ENCODE measurements around the gene CRACDL. TPM values are rescaled to one million over a fixed set of nuclear protein-coding genes. Genes with fewer than 3 reads are reported as not detected.

Gene CRACDL
- under 1 TPM; 0.18 to 0.97 TPM for total RNA-seq

DNA sequence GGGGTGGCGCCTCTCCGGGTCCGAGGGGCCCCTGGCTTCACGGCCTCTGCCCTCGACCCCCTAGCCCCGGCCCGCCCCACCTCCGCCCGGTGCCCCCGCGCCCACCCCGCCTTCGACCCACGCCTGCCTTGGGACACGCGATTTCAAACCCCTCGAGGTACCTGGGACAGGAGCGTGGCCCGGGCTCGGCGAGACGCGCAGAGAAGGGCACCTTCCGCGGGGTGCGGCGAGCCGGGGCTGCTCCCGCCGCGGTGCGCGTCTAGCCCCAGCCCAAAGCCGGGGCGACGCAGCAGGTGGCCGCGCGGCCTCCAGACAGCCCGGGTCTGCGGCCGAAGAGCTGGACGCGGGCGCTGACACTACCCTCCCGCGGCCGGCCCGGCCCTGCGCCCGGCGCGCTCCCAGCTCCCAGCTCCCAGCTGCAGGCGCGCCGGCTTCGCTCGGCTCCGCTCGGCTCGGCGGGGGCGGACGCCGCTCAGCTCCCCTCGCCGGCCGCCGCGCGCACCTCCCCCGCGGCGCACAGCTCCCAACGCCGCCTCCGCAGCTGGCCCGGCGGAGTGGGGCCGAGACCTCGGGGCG lies at the start of gene CRACDL:
Gene CRACDL, minus strand, starts transcription at position 449 of the 576 bp plus-strand sequence. CDS start 89,425 bp downstream, outside the sequence.
- Mint-ChIP-seq H3K27me3 (ENCODE audit: low read depth) (peaks cover 63% of the 10 kb centered on the region), H3K9me3 (ENCODE audit: insufficient read depth) (no peaks in the 10 kb centered on the region), H3K4me3 (peak within 1 kb of the TSS; percentile 55), H3K4me1 (ENCODE audit: low read depth) (peaks cover 7% of the 10 kb centered on the region), H3K27ac (no peak within 1 kb of the TSS), H3K36me3 (ENCODE audit: low read depth) (no peaks in the 10 kb centered on the region)
- ATAC-seq (peak; percentile 50), DNase-seq (no peak)
- CTCF ChIA-PET = no interaction called here
- POLR2A ChIA-PET = no interaction called here

GRCh38 chr2:98975611-98976010 lies 39.6 kb upstream of the CRACDL start:
- ChIA-PET POLR2A (no interaction called here), CTCF (no interaction called here)
- Mint-ChIP-seq H3K4me1 (ENCODE audit: low read depth) (no peaks in the 10 kb centered on the region), H3K9me3 (ENCODE audit: insufficient read depth) (peaks cover 37% of the 10 kb centered on the region), H3K27ac (no peak overlapping the region), H3K27me3 (ENCODE audit: low read depth) (peaks cover 13% of the 10 kb centered on the region), H3K36me3 (ENCODE audit: low read depth) (peaks cover 7% of the 10 kb centered on the region), H3K4me3 (no peak overlapping the region)
- DNase-seq = no peak
- no peak for ATAC-seq

GRCh38 chr2:98972582-98973167 lies 36.6 kb upstream of the CRACDL start:
- Mint-ChIP-seq H3K27me3 (ENCODE audit: low read depth) (peaks cover 20% of the 10 kb centered on the region), H3K36me3 (ENCODE audit: low read depth) (peaks cover 9% of the 10 kb centered on the region), H3K4me1 (ENCODE audit: low read depth) (no peaks in the 10 kb centered on the region), H3K4me3 (no peak overlapping the region), H3K9me3 (ENCODE audit: insufficient read depth) (peaks cover 48% of the 10 kb centered on the region), H3K27ac (no peak overlapping the region)
- ChIA-PET CTCF (no interaction called here), POLR2A (no interaction called here)
- DNase-seq = no peak
- ATAC-seq = no peak

DNA sequence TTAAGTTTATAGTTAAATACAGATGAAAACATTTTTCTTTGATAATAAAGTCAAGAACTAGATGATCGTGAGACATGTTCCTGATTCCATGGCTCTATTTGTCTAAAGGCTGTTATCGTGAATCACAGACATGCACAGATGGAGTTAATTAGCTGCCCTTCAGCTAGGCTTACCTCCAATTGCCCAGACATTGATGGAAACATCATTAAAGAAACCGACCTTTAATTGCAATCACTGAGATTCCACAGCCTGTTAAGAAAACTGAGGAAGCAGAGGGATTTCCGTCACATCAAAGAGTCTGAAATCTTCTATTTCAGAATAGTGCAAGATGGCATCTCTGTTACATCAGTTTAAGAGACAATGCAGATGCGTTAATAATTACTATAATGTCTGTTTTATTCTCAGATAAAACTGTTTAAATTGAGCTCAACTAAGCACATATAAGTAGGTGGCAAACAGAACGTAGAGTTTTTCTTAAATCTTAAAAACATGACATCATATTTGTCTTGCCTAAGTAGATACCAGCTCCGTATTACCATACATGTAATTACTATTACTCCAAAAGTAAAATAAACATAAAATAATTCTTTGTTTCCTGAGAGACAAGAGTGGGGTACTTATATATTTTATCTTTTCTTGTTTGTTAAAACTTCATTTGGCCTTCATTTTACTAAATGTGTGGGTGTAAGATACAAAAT lies 23.9 kb upstream of the CRACDL start:
- no peak overlapping the region for H3K4me3 Mint-ChIP-seq
- no peak overlapping the region for H3K27ac Mint-ChIP-seq
- CTCF ChIA-PET = no interaction called here
- DNase-seq (no peak), ATAC-seq (no peak)
- no peaks in the 10 kb centered on the region for H3K36me3 Mint-ChIP-seq (ENCODE audit: low read depth)
- POLR2A ChIA-PET = no interaction called here
- no peaks in the 10 kb centered on the region for H3K9me3 Mint-ChIP-seq (ENCODE audit: insufficient read depth)
- peaks cover 18% of the 10 kb centered on the region for H3K27me3 Mint-ChIP-seq (ENCODE audit: low read depth)
- no peaks in the 10 kb centered on the region for H3K4me1 Mint-ChIP-seq (ENCODE audit: low read depth)

GRCh38 chr2:98952966-98953365 lies 16.9 kb upstream of the CRACDL start:
- no peak for ATAC-seq
- Mint-ChIP-seq H3K4me1 (ENCODE audit: low read depth) (no peaks in the 10 kb centered on the region), H3K36me3 (ENCODE audit: low read depth) (no peaks in the 10 kb centered on the region), H3K27ac (no peak overlapping the region), H3K27me3 (ENCODE audit: low read depth) (peaks cover 37% of the 10 kb centered on the region), H3K4me3 (no peak overlapping the region), H3K9me3 (ENCODE audit: insufficient read depth) (no peaks in the 10 kb centered on the region)
- POLR2A ChIA-PET = interaction anchor here (0.7 kb wide), 1 partner anchor 1066 kb away, joined by 4 read pairs; no protein-coding TSS in a partner anchor
- CTCF ChIA-PET = no interaction called here
- no peak for DNase-seq

- ChIA-PET CTCF (no interaction called here), POLR2A (no interaction called here)
- no peaks in the 10 kb centered on the region for H3K4me1 Mint-ChIP-seq (ENCODE audit: low read depth)
- H3K4me3 Mint-ChIP-seq = no peak overlapping the region
- no peak overlapping the region for H3K27ac Mint-ChIP-seq
- ATAC-seq (no peak), DNase-seq (no peak)
- H3K27me3 Mint-ChIP-seq (ENCODE audit: low read depth) = peaks cover 30% of the 10 kb centered on the region
- no peaks in the 10 kb centered on the region for H3K9me3 Mint-ChIP-seq (ENCODE audit: insufficient read depth)
- no peaks in the 10 kb centered on the region for H3K36me3 Mint-ChIP-seq (ENCODE audit: low read depth)
Measured at GRCh38 chr2:98948956-98949739, 13.1 kb upstream of the CRACDL start.

- H3K4me1 Mint-ChIP-seq (ENCODE audit: low read depth) = no peaks in the 10 kb centered on the region
- DNase-seq (no peak), ATAC-seq (no peak)
- H3K9me3 Mint-ChIP-seq (ENCODE audit: insufficient read depth) = no peaks in the 10 kb centered on the region
- CTCF ChIA-PET = no interaction called here
- H3K36me3 Mint-ChIP-seq (ENCODE audit: low read depth) = no peaks in the 10 kb centered on the region
- no peak overlapping the region for H3K27ac Mint-ChIP-seq
- peaks cover 26% of the 10 kb centered on the region for H3K27me3 Mint-ChIP-seq (ENCODE audit: low read depth)
- POLR2A ChIA-PET = interaction anchor here (0.5 kb wide), 1 partner anchor 9 kb away, joined by 3 read pairs; no protein-coding TSS in a partner anchor
- no peak overlapping the region for H3K4me3 Mint-ChIP-seq
Measured at GRCh38 chr2:98947554-98947953, 11.5 kb upstream of the CRACDL start.

- ChIA-PET CTCF (no interaction called here), POLR2A (no interaction called here)
- H3K27ac Mint-ChIP-seq = no peak overlapping the region
- H3K9me3 Mint-ChIP-seq (ENCODE audit: insufficient read depth) = no peaks in the 10 kb centered on the region
- ATAC-seq (no peak), DNase-seq (no peak)
- H3K36me3 Mint-ChIP-seq (ENCODE audit: low read depth) = no peaks in the 10 kb centered on the region
- peaks cover 20% of the 10 kb centered on the region for H3K27me3 Mint-ChIP-seq (ENCODE audit: low read depth)
- no peak overlapping the region for H3K4me3 Mint-ChIP-seq
- H3K4me1 Mint-ChIP-seq (ENCODE audit: low read depth) = no peaks in the 10 kb centered on the region
Measured at GRCh38 chr2:98946855-98947254, 10.8 kb upstream of the CRACDL start.

GRCh38 chr2:98944775-98945174 lies 8.8 kb upstream of the CRACDL start:
- DNase-seq = no peak
- ChIA-PET CTCF (no interaction called here), POLR2A (no interaction called here)
- Mint-ChIP-seq H3K4me1 (ENCODE audit: low read depth) (no peaks in the 10 kb centered on the region), H3K36me3 (ENCODE audit: low read depth) (no peaks in the 10 kb centered on the region), H3K9me3 (ENCODE audit: insufficient read depth) (no peaks in the 10 kb centered on the region), H3K27ac (no peak overlapping the region), H3K27me3 (ENCODE audit: low read depth) (peaks cover 21% of the 10 kb centered on the region), H3K4me3 (no peak overlapping the region)
- ATAC-seq = no peak

- ChIA-PET CTCF (no interaction called here), POLR2A (no interaction called here)
- ATAC-seq (no peak), DNase-seq (no peak)
- Mint-ChIP-seq H3K27ac (no peak overlapping the region), H3K36me3 (ENCODE audit: low read depth) (no peaks in the 10 kb centered on the region), H3K4me3 (no peak overlapping the region), H3K27me3 (ENCODE audit: low read depth) (peaks cover 46% of the 10 kb centered on the region), H3K4me1 (ENCODE audit: low read depth) (peaks cover 7% of the 10 kb centered on the region), H3K9me3 (ENCODE audit: insufficient read depth) (no peaks in the 10 kb centered on the region)
Measured at GRCh38 chr2:98940102-98940501, 4.1 kb upstream of the CRACDL start.

DNA sequence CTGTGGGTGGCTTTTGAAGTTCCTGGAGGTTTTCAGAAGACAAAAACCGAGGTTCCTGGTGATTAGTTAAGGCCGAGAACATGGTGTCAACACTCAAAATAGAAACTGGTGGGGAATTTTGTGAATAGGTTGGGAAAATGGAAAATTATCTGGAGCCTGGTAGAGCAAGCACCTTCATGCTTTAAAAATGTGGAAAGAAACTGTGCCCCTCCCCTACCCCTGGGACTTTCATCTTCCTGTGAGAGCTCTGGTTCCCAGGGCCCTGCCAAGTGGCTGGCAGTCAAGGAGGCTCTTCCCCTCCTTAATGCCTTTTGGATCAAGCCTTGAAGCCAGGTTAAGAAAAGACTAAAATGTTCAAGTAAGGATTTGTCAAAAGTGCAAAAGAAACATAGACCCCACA lies 1.9 kb upstream of the CRACDL start:
- ChIA-PET CTCF (interaction anchor here (0.5 kb wide), 1 partner anchor 95 kb away, joined by 3 read pairs; no protein-coding TSS in a partner anchor), POLR2A (interaction anchor here (0.6 kb wide), 1 partner anchor 10 kb away, joined by 3 read pairs; no protein-coding TSS in a partner anchor)
- no peak overlapping the region for H3K4me3 Mint-ChIP-seq
- peaks cover 65% of the 10 kb centered on the region for H3K27me3 Mint-ChIP-seq (ENCODE audit: low read depth)
- no peaks in the 10 kb centered on the region for H3K36me3 Mint-ChIP-seq (ENCODE audit: low read depth)
- no peaks in the 10 kb centered on the region for H3K9me3 Mint-ChIP-seq (ENCODE audit: insufficient read depth)
- no peak overlapping the region for H3K27ac Mint-ChIP-seq
- peaks cover 7% of the 10 kb centered on the region for H3K4me1 Mint-ChIP-seq (ENCODE audit: low read depth)
- DNase-seq (no peak), ATAC-seq (no peak)
